HG03060 (cell line): ENCODE data around the gene SCTR.

ENCODE experiments used
- ATAC-seq: cut with Tn5 transposase; IDR thresholded peaks from one replicate; pipeline ENCODE4 v1.9.1; 2021; ENCODE audit warnings: low read depth, moderate number of reproducible peaks; ENCODE audit not compliant: unreplicated experiment

SCTR gene

GRCh38 chr2:119475857-119476244 lies 48.4 kb downstream of the SCTR start:
- no peak for ATAC-seq

- ATAC-seq: no peak
Observed at GRCh38 chr2:119475225-119475856, 48.9 kb downstream of the SCTR start.

- no peak for ATAC-seq
Observed at GRCh38 chr2:119474371-119475224, 49.7 kb downstream of the SCTR start.

GRCh38 chr2:119473621-119474370 lies 50.5 kb downstream of the SCTR start:
- ATAC-seq: no peak

- ATAC-seq: no peak
Observed at GRCh38 chr2:119472749-119473148, 51.5 kb downstream of the SCTR start.

GRCh38 chr2:119469661-119470297 lies 54.5 kb downstream of the SCTR start:
- ATAC-seq: no peak

- ATAC-seq: no peak
Observed at GRCh38 chr2:119469131-119469530, 55.2 kb downstream of the SCTR start.

- ATAC-seq: no peak
Observed at GRCh38 chr2:119468154-119468955, 55.9 kb downstream of the SCTR start.

- no peak for ATAC-seq
Observed at GRCh38 chr2:119466373-119466772, 57.9 kb downstream of the SCTR start.

GRCh38 chr2:119465687-119466086 lies 58.6 kb downstream of the SCTR start:
- ATAC-seq: no peak

- ATAC-seq: no peak
Observed at GRCh38 chr2:119464981-119465380, 59.3 kb downstream of the SCTR start.

GRCh38 chr2:119463990-119464389 lies 60.3 kb downstream of the SCTR start:
- no peak for ATAC-seq

GRCh38 chr2:119463136-119463535 lies 61.1 kb downstream of the SCTR start:
- no peak for ATAC-seq

GRCh38 chr2:119462574-119462973 lies 61.7 kb downstream of the SCTR start:
- no peak for ATAC-seq

- ATAC-seq: no peak
Observed at GRCh38 chr2:119461811-119462210, 62.5 kb downstream of the SCTR start.

- no peak for ATAC-seq
Observed at GRCh38 chr2:119460076-119460475, 64.2 kb downstream of the SCTR start.

- ATAC-seq: no peak
Observed at GRCh38 chr2:119455066-119455718, 69.1 kb downstream of the SCTR start.

- no peak for ATAC-seq
Observed at GRCh38 chr2:119453972-119454593, 70.2 kb downstream of the SCTR start.
